ENCODE data around the gene ZNF398. TPM values are rescaled to one million over a fixed set of nuclear protein-coding genes. Genes with fewer than 3 reads are reported as not detected.
A peak's percentile ranks its signal among the peaks of the same experiment; 100 is the strongest.

ZNF398 gene
- total and polyA plus RNA-seq, 11 donors: 2.1 to 14.4 (median 8.4) TPM

GRCh38 chr7:149172534-149172920 lies 25.3 kb downstream of the ZNF398 start:
- TF ChIP-seq POLR2A (IDR thresholded peaks at IDR 0.05) (no peak), CTCF (IDR thresholded peaks at IDR 0.05) (no peak)
- no peaks in the 10 kb centered on the region for H3K9me3 ChIP-seq
- no peaks in the 10 kb centered on the region for H3K4me1 ChIP-seq
- intact Hi-C loops (cut with DNase I): no loop called here
- H3K4me3 ChIP-seq: no peak overlapping the region
- H3K36me3 ChIP-seq: peaks cover 0 to 99% (median 87%) of the 10 kb centered on the region in 9 donors
- H3K27me3 ChIP-seq: no peaks in the 10 kb centered on the region
- DNase-seq (no peak), ATAC-seq (no peak)
- WGBS, 4 donors: 93 to 98% (median 95%) methylated on average over 1 of the region's 1 CpG
- no peak overlapping the region for H3K27ac ChIP-seq

GRCh38 chr7:149175150-149175549 lies 27.9 kb downstream of the ZNF398 start:
- no peaks in the 10 kb centered on the region for H3K27me3 ChIP-seq
- H3K4me3 ChIP-seq: no peak overlapping the region
- H3K36me3 ChIP-seq: peaks cover 0 to 99% (median 87%) of the 10 kb centered on the region in 9 donors
- WGBS, 4 donors: 88 to 91% (median 89%) methylated on average over 2 of the region's 2 CpGs
- H3K4me1 ChIP-seq: peaks cover 0 to 1% (median 0%) of the 10 kb centered on the region in 12 donors
- intact Hi-C loops (cut with DNase I): no loop called here
- TF ChIP-seq CTCF (IDR thresholded peaks at IDR 0.05) (no peak), POLR2A (IDR thresholded peaks at IDR 0.05) (no peak)
- H3K27ac ChIP-seq: no peak overlapping the region
- DNase-seq (no peak), ATAC-seq (no peak)
- H3K9me3 ChIP-seq: no peaks in the 10 kb centered on the region

GRCh38 chr7:149179241-149179640 lies 32.0 kb downstream of the ZNF398 start:
- Histone ChIP-seq H3K9me3 (no peaks in the 10 kb centered on the region), H3K27me3 (no peaks in the 10 kb centered on the region), H3K36me3 (peaks cover 0 to 83% (median 75%) of the 10 kb centered on the region in 9 donors), H3K27ac (no peak overlapping the region), H3K4me3 (no peak overlapping the region), H3K4me1 (peaks cover 0 to 15% (median 6%) of the 10 kb centered on the region in 12 donors)
- DNase-seq (no peak), ATAC-seq (no peak)
- intact Hi-C loops (cut with DNase I): no loop called here
- TF ChIP-seq POLR2A (IDR thresholded peaks at IDR 0.05) (no peak), CTCF (IDR thresholded peaks at IDR 0.05) (no peak)
- WGBS, 4 donors: 93 to 97% (median 96%) methylated on average over 10 to 19 of the region's 19 CpGs

GRCh38 chr7:149180722-149181449 lies 33.6 kb downstream of the ZNF398 start:
- no peak for ATAC-seq
- intact Hi-C loops (cut with DNase I): no loop called here
- Histone ChIP-seq H3K36me3 (peaks cover 0 to 70% (median 59%) of the 10 kb centered on the region in 9 donors), H3K4me1 (peaks cover 0 to 15% (median 6%) of the 10 kb centered on the region in 12 donors), H3K27me3 (no peaks in the 10 kb centered on the region), H3K4me3 (no peak overlapping the region), H3K9me3 (no peaks in the 10 kb centered on the region), H3K27ac (peak overlapping the region in 1 of 12 donors; percentile 9)
- TF ChIP-seq POLR2A (IDR thresholded peaks at IDR 0.05) (no peak), CTCF (IDR thresholded peaks at IDR 0.05) (no peak)
- DNase-seq: no peak
